Esophagus squamous epithelium (tissue), 5 donors: ENCODE measurements around the gene C2CD4D. TPM values are rescaled to one million over a fixed set of nuclear protein-coding genes. Genes with fewer than 3 reads are reported as not detected.
A peak's percentile ranks its signal among the peaks of the same experiment; 100 is the strongest.

Source experiments
- DNase-seq: peaks from one replicate; lab custom pipeline; 2025; lab: John Stamatoyannopoulos, UW
- H3K27ac ChIP-seq, 4 donors: fragments of 200-600 bp; sonication (generic); one replicate each; pipeline ENCODE4 v1.5.1; 2016 to 2019; ENCODE audit warnings: mild to moderate bottlenecking in 1 of 4
- H3K27me3 ChIP-seq, 4 donors: fragments of 200-600 bp; sonication (generic); 1 replicate in 3 of 4; 2 replicates in 1 of 4; pipeline versions ENCODE4 v1.5.1 to v1.6.0; 2017 to 2021; ENCODE audit warnings: antibody characterized with exemption in 1 of 4
- H3K36me3 ChIP-seq, 3 donors: fragments of 200-600 bp; sonication (generic); one replicate each; pipeline ENCODE4 v1.5.1; 2016 to 2019
- H3K4me1 ChIP-seq, 3 donors: fragments of 200-600 bp; sonication (generic); one replicate each; pipeline ENCODE4 v1.5.1; 2017 to 2019
- H3K4me3 ChIP-seq, 4 donors: fragments of 200-600 bp; sonication (generic); 1 replicate in 3 of 4; 2 replicates in 1 of 4; pipeline ENCODE4 v1.5.1; 2016 to 2019; ENCODE audit warnings: mild to moderate bottlenecking in 2 of 4, moderate library complexity in 1 of 4
- H3K9me3 ChIP-seq, 3 donors: fragments of 200-600 bp; sonication (generic); one replicate each; pipeline ENCODE4 v1.5.1; 2016 to 2019
- POLR2A ChIP-seq, 4 donors: fragments of 450-650 bp; IDR thresholded peaks; one replicate each; pipeline ENCODE4 v1.6.1; 2017; ENCODE audit warnings: antibody characterized with exemption in 4 of 4, mild to moderate bottlenecking in 4 of 4, moderate library complexity in 3 of 4
- WGBS, 2 donors: methylation state at CpG; one replicate each; pipeline ENCODE4 v1.1.5; 2018; 5-methylcytosine and 5-hydroxymethylcytosine counted together
- intact Hi-C: fragments of 100-400 bp; cut with DNase I; formaldehyde crosslinking; loops from one replicate; pipeline ENCODE4 v1.15.0; 2022
- total RNA-seq, 4 donors: library from RNA; depleted of rRNA; stranded (reverse); fragments of >200 nt; gene quantifications; one replicate each; pipeline ENCODE4 v1.1.0, GENCODE V29; 2016
- TF ChIP-seq, protein P1 (sequence below), 6 experiments: fragments of 450-650 bp in 4 of 6; fragments of 200-600 bp in 2 of 6; sonication (generic) in 2 of 6; IDR thresholded peaks; one replicate each; pipeline ENCODE4 v1.5.1; 2016 to 2019; ENCODE audit warnings: antibody characterized with exemption in 6 of 6, mild to moderate bottlenecking in 4 of 6, moderate library complexity in 4 of 6
- donor health status: DM: yes; HTN: yes; CAD: no.

C2CD4D gene
- total RNA-seq, 4 donors from 2014 or later: 0.22 to 0.38 TPM; not detected in 2

- WGBS, 2 donors: 47 to 72% methylated on average over 17 to 21 of the region's 26 CpGs
- H3K27ac ChIP-seq: peak overlapping the region in 2 of 4 donors; percentile 14 to 21
- DNase-seq: no peak
- no peak overlapping the region for H3K4me3 ChIP-seq
- H3K36me3 ChIP-seq: peaks cover 0 to 3% (median 0%) of the 10 kb centered on the region in 3 donors
- no peaks in the 10 kb centered on the region for H3K27me3 ChIP-seq
- TF ChIP-seq, protein P1, sequence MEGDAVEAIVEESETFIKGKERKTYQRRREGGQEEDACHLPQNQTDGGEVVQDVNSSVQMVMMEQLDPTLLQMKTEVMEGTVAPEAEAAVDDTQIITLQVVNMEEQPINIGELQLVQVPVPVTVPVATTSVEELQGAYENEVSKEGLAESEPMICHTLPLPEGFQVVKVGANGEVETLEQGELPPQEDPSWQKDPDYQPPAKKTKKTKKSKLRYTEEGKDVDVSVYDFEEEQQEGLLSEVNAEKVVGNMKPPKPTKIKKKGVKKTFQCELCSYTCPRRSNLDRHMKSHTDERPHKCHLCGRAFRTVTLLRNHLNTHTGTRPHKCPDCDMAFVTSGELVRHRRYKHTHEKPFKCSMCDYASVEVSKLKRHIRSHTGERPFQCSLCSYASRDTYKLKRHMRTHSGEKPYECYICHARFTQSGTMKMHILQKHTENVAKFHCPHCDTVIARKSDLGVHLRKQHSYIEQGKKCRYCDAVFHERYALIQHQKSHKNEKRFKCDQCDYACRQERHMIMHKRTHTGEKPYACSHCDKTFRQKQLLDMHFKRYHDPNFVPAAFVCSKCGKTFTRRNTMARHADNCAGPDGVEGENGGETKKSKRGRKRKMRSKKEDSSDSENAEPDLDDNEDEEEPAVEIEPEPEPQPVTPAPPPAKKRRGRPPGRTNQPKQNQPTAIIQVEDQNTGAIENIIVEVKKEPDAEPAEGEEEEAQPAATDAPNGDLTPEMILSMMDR (IDR thresholded peaks at IDR 0.05): no peak
- TF ChIP-seq POLR2A (IDR thresholded peaks at IDR 0.05): no peak
- no peaks in the 10 kb centered on the region for H3K9me3 ChIP-seq
- peaks cover 0 to 43% (median 26%) of the 10 kb centered on the region in 3 donors for H3K4me1 ChIP-seq
- intact Hi-C loops: no loop called here
Measured at GRCh38 chr1:151816548-151817352, 22.9 kb downstream of the C2CD4D start.

GRCh38 chr1:151815716-151816327 lies 23.8 kb downstream of the C2CD4D start:
- peaks cover 0 to 36% (median 24%) of the 10 kb centered on the region in 3 donors for H3K4me1 ChIP-seq
- no peak overlapping the region for H3K27ac ChIP-seq
- peaks cover 0 to 3% (median 0%) of the 10 kb centered on the region in 3 donors for H3K36me3 ChIP-seq
- intact Hi-C loops: no loop called here
- no peaks in the 10 kb centered on the region for H3K9me3 ChIP-seq
- TF ChIP-seq, protein P1 (IDR thresholded peaks at IDR 0.05): no peak
- no peak for TF ChIP-seq POLR2A (IDR thresholded peaks at IDR 0.05)
- no peak overlapping the region for H3K4me3 ChIP-seq
- 52 to 61% methylated on average over 9 to 11 of the region's 12 CpGs for WGBS, 2 donors
- H3K27me3 ChIP-seq: no peaks in the 10 kb centered on the region
- DNase-seq: no peak

GRCh38 chr1:151814971-151815545 lies 24.6 kb downstream of the C2CD4D start:
- H3K4me3 ChIP-seq: no peak overlapping the region
- no peak for DNase-seq
- TF ChIP-seq POLR2A (IDR thresholded peaks at IDR 0.05): no peak
- TF ChIP-seq, protein P1 (IDR thresholded peaks at IDR 0.05): no peak
- WGBS, 2 donors: 86% methylated on average over 2 of the region's 8 CpGs; no CpG with 5 or more reads in 1 of the 2 donors
- no peaks in the 10 kb centered on the region for H3K27me3 ChIP-seq
- intact Hi-C loops: no loop called here
- peaks cover 0 to 29% (median 17%) of the 10 kb centered on the region in 3 donors for H3K4me1 ChIP-seq
- peaks cover 0 to 3% (median 0%) of the 10 kb centered on the region in 3 donors for H3K36me3 ChIP-seq
- no peak overlapping the region for H3K27ac ChIP-seq
- no peaks in the 10 kb centered on the region for H3K9me3 ChIP-seq

GRCh38 chr1:151814426-151814825 lies 25.2 kb downstream of the C2CD4D start:
- H3K4me3 ChIP-seq: no peak overlapping the region
- intact Hi-C loops: no loop called here
- H3K27me3 ChIP-seq: no peaks in the 10 kb centered on the region
- 83 to 94% methylated on average over 10 to 11 of the region's 15 CpGs for WGBS, 2 donors
- peaks cover 0 to 3% (median 0%) of the 10 kb centered on the region in 3 donors for H3K36me3 ChIP-seq
- no peaks in the 10 kb centered on the region for H3K9me3 ChIP-seq
- peaks cover 0 to 31% (median 11%) of the 10 kb centered on the region in 3 donors for H3K4me1 ChIP-seq
- TF ChIP-seq, protein P1 (IDR thresholded peaks at IDR 0.05): no peak
- TF ChIP-seq POLR2A (IDR thresholded peaks at IDR 0.05): no peak
- DNase-seq: no peak
- H3K27ac ChIP-seq: no peak overlapping the region
